Endometrium (tissue), 2 donors: Measurements from ENCODE around the gene VAV1.
"Not testable (repeated sequence)": the region's sequence is repeated elsewhere in the genome, so short reads cannot be mapped to it uniquely, and the experiment has no call there.

Experiments used
- FAIRE-seq: peaks from 2 replicates; lab custom pipeline; 2012; peaks lifted over from hg19 to GRCh38; lab: Jason Lieb, UNC
- donor health status: control.
- donor health status: control.

The VAV1 gene

GRCh38 chr19:6790194-6791128 lies 18.0 kb downstream of the VAV1 start:
- no peak for FAIRE-seq

- no peak for FAIRE-seq
Measured at GRCh38 chr19:6791237-6791636, 18.7 kb downstream of the VAV1 start.

- no peak for FAIRE-seq
Measured at GRCh38 chr19:6793411-6793810, 20.9 kb downstream of the VAV1 start.

GRCh38 chr19:6793973-6794372 lies 21.5 kb downstream of the VAV1 start:
- no peak for FAIRE-seq

- FAIRE-seq: no peak
Measured at GRCh38 chr19:6794686-6795431, 22.4 kb downstream of the VAV1 start.

GRCh38 chr19:6796278-6796677 lies 23.8 kb downstream of the VAV1 start:
- FAIRE-seq: no peak

GRCh38 chr19:6797646-6798045 lies 25.1 kb downstream of the VAV1 start:
- no peak for FAIRE-seq

- not testable (repeated sequence) for FAIRE-seq
Measured at GRCh38 chr19:6800160-6800790, 27.8 kb downstream of the VAV1 start.

- FAIRE-seq: no peak
Measured at GRCh38 chr19:6800991-6801484, 28.5 kb downstream of the VAV1 start.

- FAIRE-seq: no peak
Measured at GRCh38 chr19:6801485-6802086, 29.1 kb downstream of the VAV1 start.

- no peak for FAIRE-seq
Measured at GRCh38 chr19:6802336-6803035, 30.0 kb downstream of the VAV1 start.

- no peak for FAIRE-seq
Measured at GRCh38 chr19:6803036-6803404, 30.5 kb downstream of the VAV1 start.

- no peak for FAIRE-seq
Measured at GRCh38 chr19:6806488-6806887, 34.0 kb downstream of the VAV1 start.

GRCh38 chr19:6807291-6807690 lies 34.8 kb downstream of the VAV1 start:
- FAIRE-seq: no peak

GRCh38 chr19:6808494-6808893 lies 36.0 kb downstream of the VAV1 start:
- no peak for FAIRE-seq

GRCh38 chr19:6809262-6809661 lies 36.8 kb downstream of the VAV1 start:
- no peak for FAIRE-seq

- no peak for FAIRE-seq
Measured at GRCh38 chr19:6811378-6811777, 38.9 kb downstream of the VAV1 start.

GRCh38 chr19:6811906-6812305 lies 39.4 kb downstream of the VAV1 start:
- FAIRE-seq: no peak

GRCh38 chr19:6812612-6813011 lies 40.1 kb downstream of the VAV1 start:
- FAIRE-seq: no peak

GRCh38 chr19:6813659-6814058 lies 41.2 kb downstream of the VAV1 start:
- FAIRE-seq: no peak

GRCh38 chr19:6817179-6817578 lies 44.7 kb downstream of the VAV1 start:
- FAIRE-seq: no peak

- FAIRE-seq: no peak
Measured at GRCh38 chr19:6818246-6818645, 45.7 kb downstream of the VAV1 start.
